Measurements from ENCODE around the gene KCNMA1. TPM values are rescaled to one million over a fixed set of nuclear protein-coding genes. Genes with fewer than 3 reads are reported as not detected.

The KCNMA1 gene
- total and polyA plus RNA-seq, 10 donors = 9.3 to 114 (median 51.5) TPM

- Histone ChIP-seq H3K9me3 (peaks cover 0 to 6% (median 0%) of the 10 kb centered on the region in 8 donors), H3K4me1 (no peaks in the 10 kb centered on the region), H3K27me3 (replicated peaks in 1 of 7) (peaks cover 0 to 16% (median 0%) of the 10 kb centered on the region in 7 donors), H3K4me3 (no peak overlapping the region), H3K36me3 (no peaks in the 10 kb centered on the region), H3K27ac (no peak overlapping the region)
- 36 to 53% (median 50%) methylated on average over 2 of the region's 2 CpGs for WGBS, 5 donors
- no peak for DNase-seq
- intact Hi-C loops (cut with DNase I; ENCODE audit: low total_unique reads) = no loop called here
- no peak for TF ChIP-seq POLR2AphosphoS5 (IDR thresholded peaks at IDR 0.05)
- no peak for TF ChIP-seq CTCF (IDR thresholded peaks at IDR 0.05 in 8 of 11, conservative IDR thresholded peaks at IDR 0.05 in 3 of 11)
These were observed 432.5 kb downstream of the KCNMA1 start for GRCh38 chr10:77205135-77205534.

- WGBS, 5 donors = 61 to 78% (median 73%) methylated on average over 2 of the region's 2 CpGs
- peaks cover 0 to 6% (median 0%) of the 10 kb centered on the region in 8 donors for H3K9me3 ChIP-seq
- TF ChIP-seq CTCF (IDR thresholded peaks at IDR 0.05 in 8 of 11, conservative IDR thresholded peaks at IDR 0.05 in 3 of 11) (no peak), POLR2A (IDR thresholded peaks at IDR 0.05) (no peak), POLR2AphosphoS5 (IDR thresholded peaks at IDR 0.05) (no peak)
- no peaks in the 10 kb centered on the region for H3K36me3 ChIP-seq
- DNase-seq = no peak
- H3K27me3 ChIP-seq (replicated peaks in 1 of 7) = peaks cover 0 to 16% (median 0%) of the 10 kb centered on the region in 7 donors
- no peak overlapping the region for H3K27ac ChIP-seq
- H3K4me1 ChIP-seq = no peaks in the 10 kb centered on the region
- no peak overlapping the region for H3K4me3 ChIP-seq
- intact Hi-C loops (cut with DNase I; ENCODE audit: low total_unique reads) = no loop called here
These were observed 433.4 kb downstream of the KCNMA1 start for GRCh38 chr10:77204171-77204570.

GRCh38 chr10:77202857-77203256, 434.8 kb downstream of the KCNMA1 start:
- no peak for DNase-seq
- Histone ChIP-seq H3K9me3 (peaks cover 0 to 6% (median 0%) of the 10 kb centered on the region in 8 donors), H3K27me3 (replicated peaks in 1 of 7) (peaks cover 0 to 14% (median 0%) of the 10 kb centered on the region in 7 donors), H3K4me3 (no peak overlapping the region), H3K36me3 (no peaks in the 10 kb centered on the region), H3K27ac (no peak overlapping the region), H3K4me1 (no peaks in the 10 kb centered on the region)
- 63 to 80% (median 76%) methylated on average over 2 of the region's 2 CpGs for WGBS, 5 donors
- TF ChIP-seq POLR2A (IDR thresholded peaks at IDR 0.05) (no peak), CTCF (IDR thresholded peaks at IDR 0.05 in 8 of 11, conservative IDR thresholded peaks at IDR 0.05 in 3 of 11) (no peak), POLR2AphosphoS5 (IDR thresholded peaks at IDR 0.05) (no peak)
- intact Hi-C loops (cut with DNase I; ENCODE audit: low total_unique reads) = no loop called here

- Histone ChIP-seq H3K27ac (no peak overlapping the region), H3K9me3 (peaks cover 0 to 6% (median 0%) of the 10 kb centered on the region in 8 donors), H3K36me3 (no peaks in the 10 kb centered on the region), H3K27me3 (replicated peaks in 1 of 7) (peaks cover 0 to 21% (median 0%) of the 10 kb centered on the region in 7 donors), H3K4me1 (no peaks in the 10 kb centered on the region), H3K4me3 (no peak overlapping the region)
- 82 to 91% (median 88%) methylated on average over 7 of the region's 7 CpGs for WGBS, 5 donors
- no peak for DNase-seq
- TF ChIP-seq POLR2AphosphoS5 (IDR thresholded peaks at IDR 0.05) (no peak), CTCF (IDR thresholded peaks at IDR 0.05 in 8 of 11, conservative IDR thresholded peaks at IDR 0.05 in 3 of 11) (no peak), POLR2A (IDR thresholded peaks at IDR 0.05) (no peak)
- intact Hi-C loops (cut with DNase I; ENCODE audit: low total_unique reads) = no loop called here
These were observed 436.2 kb downstream of the KCNMA1 start for GRCh38 chr10:77201135-77202106.
